ENCODE data around the gene RANBP10.
A peak's percentile ranks its signal among the peaks of the same experiment; 100 is the strongest.

RANBP10 gene

DNA sequence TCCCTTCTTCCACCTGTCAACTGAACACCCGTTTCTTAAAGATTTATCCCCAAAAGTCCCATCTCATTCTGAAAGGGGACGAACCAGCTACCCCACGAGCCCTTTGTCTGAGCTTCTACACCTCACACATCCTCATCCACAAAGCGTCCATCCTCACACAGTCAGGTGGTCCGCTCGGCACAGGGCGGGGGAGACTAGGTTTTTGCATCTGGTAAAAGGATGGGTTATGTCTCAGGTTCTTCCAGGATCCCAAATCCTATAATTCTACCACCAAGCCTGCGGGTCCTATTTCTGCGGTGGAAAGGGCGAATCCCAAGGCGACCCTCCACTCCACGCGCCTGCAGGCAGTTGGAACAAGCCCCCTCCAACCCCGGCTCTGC lies 87.7 kb downstream of the RANBP10 start:
- TF ChIP-seq SPI1 (IDR thresholded peaks at IDR 0.05; ENCODE audit: borderline replicate concordance, low read depth) (no peak), POLR2AphosphoS5 (IDR thresholded peaks at IDR 0.05; ENCODE audit: low read depth) (no peak), GABPA (IDR thresholded peaks at IDR 0.05; ENCODE audit: low read depth) (no peak)
- TF ChIP-seq, protein P1, sequence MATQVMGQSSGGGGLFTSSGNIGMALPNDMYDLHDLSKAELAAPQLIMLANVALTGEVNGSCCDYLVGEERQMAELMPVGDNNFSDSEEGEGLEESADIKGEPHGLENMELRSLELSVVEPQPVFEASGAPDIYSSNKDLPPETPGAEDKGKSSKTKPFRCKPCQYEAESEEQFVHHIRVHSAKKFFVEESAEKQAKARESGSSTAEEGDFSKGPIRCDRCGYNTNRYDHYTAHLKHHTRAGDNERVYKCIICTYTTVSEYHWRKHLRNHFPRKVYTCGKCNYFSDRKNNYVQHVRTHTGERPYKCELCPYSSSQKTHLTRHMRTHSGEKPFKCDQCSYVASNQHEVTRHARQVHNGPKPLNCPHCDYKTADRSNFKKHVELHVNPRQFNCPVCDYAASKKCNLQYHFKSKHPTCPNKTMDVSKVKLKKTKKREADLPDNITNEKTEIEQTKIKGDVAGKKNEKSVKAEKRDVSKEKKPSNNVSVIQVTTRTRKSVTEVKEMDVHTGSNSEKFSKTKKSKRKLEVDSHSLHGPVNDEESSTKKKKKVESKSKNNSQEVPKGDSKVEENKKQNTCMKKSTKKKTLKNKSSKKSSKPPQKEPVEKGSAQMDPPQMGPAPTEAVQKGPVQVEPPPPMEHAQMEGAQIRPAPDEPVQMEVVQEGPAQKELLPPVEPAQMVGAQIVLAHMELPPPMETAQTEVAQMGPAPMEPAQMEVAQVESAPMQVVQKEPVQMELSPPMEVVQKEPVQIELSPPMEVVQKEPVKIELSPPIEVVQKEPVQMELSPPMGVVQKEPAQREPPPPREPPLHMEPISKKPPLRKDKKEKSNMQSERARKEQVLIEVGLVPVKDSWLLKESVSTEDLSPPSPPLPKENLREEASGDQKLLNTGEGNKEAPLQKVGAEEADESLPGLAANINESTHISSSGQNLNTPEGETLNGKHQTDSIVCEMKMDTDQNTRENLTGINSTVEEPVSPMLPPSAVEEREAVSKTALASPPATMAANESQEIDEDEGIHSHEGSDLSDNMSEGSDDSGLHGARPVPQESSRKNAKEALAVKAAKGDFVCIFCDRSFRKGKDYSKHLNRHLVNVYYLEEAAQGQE (IDR thresholded peaks at IDR 0.05; ENCODE audit: insufficient replicate concordance, low read depth): no peak
- TF ChIP-seq, protein P2, sequence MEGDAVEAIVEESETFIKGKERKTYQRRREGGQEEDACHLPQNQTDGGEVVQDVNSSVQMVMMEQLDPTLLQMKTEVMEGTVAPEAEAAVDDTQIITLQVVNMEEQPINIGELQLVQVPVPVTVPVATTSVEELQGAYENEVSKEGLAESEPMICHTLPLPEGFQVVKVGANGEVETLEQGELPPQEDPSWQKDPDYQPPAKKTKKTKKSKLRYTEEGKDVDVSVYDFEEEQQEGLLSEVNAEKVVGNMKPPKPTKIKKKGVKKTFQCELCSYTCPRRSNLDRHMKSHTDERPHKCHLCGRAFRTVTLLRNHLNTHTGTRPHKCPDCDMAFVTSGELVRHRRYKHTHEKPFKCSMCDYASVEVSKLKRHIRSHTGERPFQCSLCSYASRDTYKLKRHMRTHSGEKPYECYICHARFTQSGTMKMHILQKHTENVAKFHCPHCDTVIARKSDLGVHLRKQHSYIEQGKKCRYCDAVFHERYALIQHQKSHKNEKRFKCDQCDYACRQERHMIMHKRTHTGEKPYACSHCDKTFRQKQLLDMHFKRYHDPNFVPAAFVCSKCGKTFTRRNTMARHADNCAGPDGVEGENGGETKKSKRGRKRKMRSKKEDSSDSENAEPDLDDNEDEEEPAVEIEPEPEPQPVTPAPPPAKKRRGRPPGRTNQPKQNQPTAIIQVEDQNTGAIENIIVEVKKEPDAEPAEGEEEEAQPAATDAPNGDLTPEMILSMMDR (IDR thresholded peaks at IDR 0.05; ENCODE audit: insufficient read depth, low read length): no peak
- Histone ChIP-seq H3K4me3 (replicated peaks; ENCODE audit: insufficient read depth, low read length) (peak overlapping the region; percentile 98), H3K27ac (replicated peaks) (peak overlapping the region; percentile 82), H3K27me3 (ENCODE audit: insufficient read depth, poor library complexity, severe bottlenecking) (no peaks in the 10 kb centered on the region)
- DNase-seq (ENCODE audit: low read depth in 1 of 2, low spot score in 1 of 2): peak in 1 of 2 experiments; percentile 7

DNA sequence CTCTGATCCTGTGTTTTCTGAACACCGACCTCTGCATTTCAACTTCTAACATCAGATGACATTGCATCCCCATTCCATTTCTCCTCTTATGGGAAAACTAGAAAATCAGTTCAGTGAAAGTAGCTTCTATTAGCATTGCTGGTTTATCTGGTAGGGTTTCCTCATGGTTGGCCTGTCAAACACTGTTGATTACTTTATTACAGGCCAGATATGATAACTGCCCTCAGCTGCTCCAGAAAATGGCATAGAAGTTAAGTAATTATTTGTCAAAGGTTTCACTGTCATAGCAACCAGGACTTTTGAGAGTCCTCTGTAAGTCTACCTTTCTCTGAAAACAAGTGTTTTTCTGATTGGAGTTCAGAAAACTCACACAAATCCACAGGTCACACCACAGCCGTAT lies 90.3 kb downstream of the RANBP10 start:
- Histone ChIP-seq H3K4me3 (replicated peaks; ENCODE audit: insufficient read depth, low read length) (no peak overlapping the region), H3K27me3 (ENCODE audit: insufficient read depth, poor library complexity, severe bottlenecking) (no peaks in the 10 kb centered on the region), H3K27ac (replicated peaks) (no peak overlapping the region)
- DNase-seq (ENCODE audit: low read depth in 1 of 2, low spot score in 1 of 2): peak in 1 of 2 experiments; percentile 11
- TF ChIP-seq GABPA (IDR thresholded peaks at IDR 0.05; ENCODE audit: low read depth) (no peak), POLR2AphosphoS5 (IDR thresholded peaks at IDR 0.05; ENCODE audit: low read depth) (no peak)

DNA sequence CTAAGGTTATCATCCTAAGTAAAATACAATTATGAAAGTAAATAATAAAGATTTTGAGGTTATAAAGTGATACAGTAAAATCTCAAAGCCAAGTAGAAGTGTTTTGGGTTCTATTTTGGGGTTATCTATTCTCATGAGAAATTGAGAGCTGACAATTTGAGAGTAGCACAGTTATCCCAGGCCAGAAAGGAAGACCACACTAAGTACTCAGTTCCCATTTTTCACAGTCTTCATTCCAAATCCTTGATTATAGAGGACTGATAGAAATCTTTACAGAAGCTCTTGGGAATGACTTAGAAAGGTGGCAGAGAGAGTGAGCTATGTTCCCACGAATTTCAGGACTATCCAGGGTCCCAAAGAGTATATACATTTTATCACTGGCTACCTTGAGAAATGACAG lies 91.8 kb downstream of the RANBP10 start:
- DNase-seq (ENCODE audit: low read depth in 1 of 2, low spot score in 1 of 2): no peak
- H3K27ac ChIP-seq (replicated peaks): no peak overlapping the region
- no peak overlapping the region for H3K4me3 ChIP-seq (replicated peaks; ENCODE audit: insufficient read depth, low read length)
- TF ChIP-seq GABPA (IDR thresholded peaks at IDR 0.05; ENCODE audit: low read depth): no peak
- no peaks in the 10 kb centered on the region for H3K27me3 ChIP-seq (ENCODE audit: insufficient read depth, poor library complexity, severe bottlenecking)

- peak overlapping the region; percentile 25; the same call in 1 of the 2 replicates for H3K27ac ChIP-seq (replicated peaks)
- TF ChIP-seq, protein P1 (IDR thresholded peaks at IDR 0.05; ENCODE audit: insufficient replicate concordance, low read depth): no peak
- TF ChIP-seq POLR2AphosphoS5 (IDR thresholded peaks at IDR 0.05; ENCODE audit: low read depth): no peak
- no peak for TF ChIP-seq GABPA (IDR thresholded peaks at IDR 0.05; ENCODE audit: low read depth)
- TF ChIP-seq, protein P2 (IDR thresholded peaks at IDR 0.05; ENCODE audit: insufficient read depth, low read length): no peak
- TF ChIP-seq SPI1 (IDR thresholded peaks at IDR 0.05; ENCODE audit: borderline replicate concordance, low read depth): no peak
- H3K4me3 ChIP-seq (replicated peaks; ENCODE audit: insufficient read depth, low read length): no peak overlapping the region
- DNase-seq (ENCODE audit: low read depth in 1 of 2, low spot score in 1 of 2): peak; percentile 66 to 75
- no peaks in the 10 kb centered on the region for H3K27me3 ChIP-seq (ENCODE audit: insufficient read depth, poor library complexity, severe bottlenecking)
Observed at GRCh38 chr16:67713647-67714273, 92.6 kb downstream of the RANBP10 start.

DNA sequence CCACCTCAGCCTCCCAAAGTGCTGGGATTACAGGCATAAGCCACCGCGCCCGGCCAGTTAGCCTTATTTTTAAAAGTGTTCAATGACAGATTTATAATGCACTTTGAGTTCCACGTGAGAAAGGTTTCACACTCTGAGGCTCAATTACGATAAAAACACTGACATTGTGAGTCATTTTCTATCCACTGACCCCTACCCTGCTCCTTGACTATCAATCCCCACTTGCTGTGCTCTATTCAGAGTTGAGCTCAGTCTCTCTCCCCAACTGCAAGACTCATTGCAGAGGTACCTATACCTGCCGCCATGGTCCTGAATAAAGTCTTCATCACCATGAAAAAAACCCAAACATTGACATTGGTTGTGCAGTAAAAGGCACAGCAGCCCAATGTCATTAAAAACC lies 95.8 kb downstream of the RANBP10 start:
- no peak for DNase-seq (ENCODE audit: low read depth in 1 of 2, low spot score in 1 of 2)
- H3K27me3 ChIP-seq (ENCODE audit: insufficient read depth, poor library complexity, severe bottlenecking): no peaks in the 10 kb centered on the region
- TF ChIP-seq, protein P2 (IDR thresholded peaks at IDR 0.05; ENCODE audit: insufficient read depth, low read length): no peak
- TF ChIP-seq, protein P1 (IDR thresholded peaks at IDR 0.05; ENCODE audit: insufficient replicate concordance, low read depth): no peak
- TF ChIP-seq POLR2AphosphoS5 (IDR thresholded peaks at IDR 0.05; ENCODE audit: low read depth) (no peak), GABPA (IDR thresholded peaks at IDR 0.05; ENCODE audit: low read depth) (no peak), SPI1 (IDR thresholded peaks at IDR 0.05; ENCODE audit: borderline replicate concordance, low read depth) (no peak)
- H3K4me3 ChIP-seq (replicated peaks; ENCODE audit: insufficient read depth, low read length): no peak overlapping the region
- H3K27ac ChIP-seq (replicated peaks): no peak overlapping the region

All from HL-60 (cell line).